Posterior cingulate gyrus (tissue), 11 donors: ENCODE measurements around the gene CD81.

Experiments used
- DNase-seq, 10 donors: peaks; one replicate each; pipeline versions ENCODE4 v3.0.0 to v3.0.0-alpha.2; 2020 to 2021; ENCODE audit warnings: mixed read lengths in 3 of 10
- intact Hi-C: fragments of 100-400 bp; cut with DNase I; formaldehyde crosslinking; loops from one replicate; pipeline ENCODE4 v1.15.1; 2023

CD81 gene

GRCh38 chr11:2400762-2401435 lies 23.8 kb downstream of the CD81 start:
- DNase-seq = peak in 1 of 10 donors; percentile 20
- intact Hi-C loops = loop anchor here (5.0 kb wide), 1 partner anchor 94 kb away; no protein-coding TSS in a partner anchor

- intact Hi-C loops = loop anchor here (5.0 kb wide), 1 partner anchor 94 kb away; no protein-coding TSS in a partner anchor
- DNase-seq = no peak
These were observed 24.4 kb downstream of the CD81 start for GRCh38 chr11:2401436-2401984.

- no peak for DNase-seq
- intact Hi-C loops = loop anchor here (5.0 kb wide), 1 partner anchor 95 kb away; no protein-coding TSS in a partner anchor
These were observed 25.0 kb downstream of the CD81 start for GRCh38 chr11:2402106-2402505.

GRCh38 chr11:2402890-2403645 lies 26.0 kb downstream of the CD81 start:
- DNase-seq = no peak
- intact Hi-C loops = loop anchor here (5.0 kb wide), 1 partner anchor 96 kb away; no protein-coding TSS in a partner anchor

GRCh38 chr11:2404735-2405196 lies 27.7 kb downstream of the CD81 start:
- no peak for DNase-seq
- intact Hi-C loops = loop anchor here (5.0 kb wide), 1 partner anchor 97 kb away; no protein-coding TSS in a partner anchor

- no peak for DNase-seq
- intact Hi-C loops = no loop called here
These were observed 29.3 kb downstream of the CD81 start for GRCh38 chr11:2406451-2406850.

- DNase-seq = no peak
- intact Hi-C loops = no loop called here
These were observed 29.8 kb downstream of the CD81 start for GRCh38 chr11:2406878-2407410.

GRCh38 chr11:2408671-2409070 lies 31.6 kb downstream of the CD81 start:
- intact Hi-C loops = no loop called here
- DNase-seq = no peak

GRCh38 chr11:2409126-2409525 lies 32.0 kb downstream of the CD81 start:
- DNase-seq = no peak
- intact Hi-C loops = no loop called here

- DNase-seq = no peak
- intact Hi-C loops = no loop called here
These were observed 32.7 kb downstream of the CD81 start for GRCh38 chr11:2409611-2410468.

GRCh38 chr11:2410616-2411015 lies 33.5 kb downstream of the CD81 start:
- intact Hi-C loops = no loop called here
- no peak for DNase-seq

GRCh38 chr11:2411446-2412305 lies 34.6 kb downstream of the CD81 start:
- intact Hi-C loops = no loop called here
- no peak for DNase-seq

GRCh38 chr11:2412323-2412722 lies 35.2 kb downstream of the CD81 start:
- intact Hi-C loops = no loop called here
- DNase-seq = no peak

GRCh38 chr11:2413742-2414579 lies 36.9 kb downstream of the CD81 start:
- no peak for DNase-seq
- intact Hi-C loops = no loop called here

GRCh38 chr11:2414616-2415015 lies 37.5 kb downstream of the CD81 start:
- intact Hi-C loops = no loop called here
- no peak for DNase-seq

- intact Hi-C loops = no loop called here
- no peak for DNase-seq
These were observed 38.1 kb downstream of the CD81 start for GRCh38 chr11:2415171-2415570.

- intact Hi-C loops = no loop called here
- DNase-seq = no peak
These were observed 38.7 kb downstream of the CD81 start for GRCh38 chr11:2415601-2416380.

- intact Hi-C loops = no loop called here
- no peak for DNase-seq
These were observed 39.7 kb downstream of the CD81 start for GRCh38 chr11:2416765-2417164.
